Suppressor macrophage (primary cell): ENCODE data around the gene GADD45GIP1.

Experiments
- DNase-seq, 4 experiments: peaks; one replicate each; pipeline ENCODE4 v3.0.0-alpha.2; 2020 to 2022
- total RNA-seq, 17 experiments: gene quantifications; one replicate each; lab custom pipeline; 2026; ENCODE audit warnings: mixed read lengths in 6 of 17, inconsistent platforms in 3 of 17; lab: John Stamatoyannopoulos, UW

Gene GADD45GIP1
- total RNA-seq = 10.7 to 47.9 (median 22.1) reads per million in 17 experiments

DNA sequence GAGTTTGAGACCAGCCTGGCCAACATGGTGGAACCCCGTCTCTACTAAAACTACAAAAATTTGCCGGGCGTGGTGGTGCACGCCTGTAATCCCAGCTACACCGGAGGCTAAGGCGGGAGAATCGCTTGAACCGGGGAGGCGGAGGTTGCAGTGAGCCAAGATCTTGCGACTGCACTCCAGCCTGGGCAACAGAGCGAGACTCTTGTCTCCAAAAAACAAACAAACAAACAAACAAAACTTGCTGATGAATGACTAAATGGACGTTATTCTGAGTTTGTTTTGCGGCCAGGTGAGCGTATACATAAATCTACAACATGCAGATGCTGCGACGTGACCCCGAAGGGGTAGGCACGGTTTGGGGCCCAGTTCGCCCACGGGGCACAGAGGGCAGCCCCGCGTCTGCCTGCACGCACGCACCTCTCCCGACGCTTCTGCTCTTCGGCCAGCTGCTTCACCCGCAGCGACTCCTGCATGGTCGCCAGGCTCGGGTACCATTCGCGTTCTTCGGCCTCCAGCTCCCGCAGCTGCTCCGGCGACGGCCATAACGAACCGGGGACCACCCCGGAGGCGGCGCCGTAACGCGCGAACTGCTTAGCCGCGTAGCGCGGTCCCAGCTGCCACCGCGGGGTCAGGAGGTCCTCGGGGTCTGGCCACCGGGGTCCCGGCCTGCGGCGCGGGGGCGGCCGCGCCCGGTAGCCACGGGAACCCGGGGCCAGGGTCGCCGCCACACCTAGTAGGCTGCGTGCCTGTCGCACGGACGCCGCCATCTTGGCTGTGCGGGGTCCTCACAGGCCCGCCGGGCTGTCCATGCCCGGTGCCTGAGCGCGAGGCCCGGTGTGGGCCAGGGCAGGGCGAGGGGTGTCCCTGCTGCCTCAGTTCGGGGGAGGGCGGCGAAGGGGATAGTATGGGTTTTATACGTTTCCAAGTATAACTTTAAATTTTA, at the start of gene GADD45GIP1:
GADD45GIP1 (minus strand) TSS at position 778 of the 943 bp plus-strand sequence; CDS start at position 767, 11 bp downstream.
- DNase-seq = peak; percentile 84 to 93 (median 89)

DNA sequence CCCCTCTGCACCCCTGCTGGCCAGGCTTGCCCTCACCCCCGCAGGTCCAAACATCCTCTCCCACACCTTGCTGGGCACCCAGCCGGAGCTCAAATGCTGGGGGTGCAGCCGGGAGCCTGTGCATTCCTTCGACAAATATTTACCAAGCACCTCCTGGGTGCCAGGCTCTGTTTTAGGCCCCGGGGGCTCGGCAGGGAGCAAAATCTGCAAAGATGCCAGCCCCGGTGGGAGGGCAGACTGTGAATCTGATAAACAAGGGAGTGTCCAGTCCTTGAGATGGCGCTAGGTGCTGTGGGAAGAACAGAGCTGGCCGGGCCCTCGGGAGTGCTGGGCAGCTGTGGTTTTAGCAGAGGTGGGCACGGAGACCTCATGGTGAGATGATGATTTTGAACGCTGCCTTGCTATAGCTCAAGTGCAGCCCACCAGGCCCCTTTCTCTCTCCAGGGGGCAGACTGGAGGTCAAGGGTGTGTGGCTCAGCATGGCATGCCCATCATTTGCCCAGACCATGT, 48.9 kb upstream of the GADD45GIP1 start:
- no peak for DNase-seq

DNA sequence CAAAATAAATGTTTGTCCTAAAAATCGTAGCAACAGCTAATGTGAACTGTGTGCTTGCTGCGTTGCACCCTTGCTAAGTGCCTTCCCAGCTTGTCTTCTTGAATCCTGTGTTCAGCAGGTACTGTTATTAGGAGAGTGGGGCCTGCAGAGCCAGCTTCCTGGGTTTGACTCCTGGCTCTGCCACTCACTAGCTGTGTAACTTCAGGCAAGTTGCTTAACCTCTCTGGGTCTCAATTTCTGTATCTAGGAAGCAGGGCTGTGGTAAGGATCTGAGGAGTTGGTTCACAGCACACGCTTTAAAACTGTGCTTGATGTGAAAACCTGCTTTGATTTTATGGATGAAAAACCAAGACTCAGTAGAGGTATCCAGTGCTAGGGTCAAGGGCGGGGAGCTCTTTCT, 48.2 kb upstream of the GADD45GIP1 start:
- no peak for DNase-seq

DNA sequence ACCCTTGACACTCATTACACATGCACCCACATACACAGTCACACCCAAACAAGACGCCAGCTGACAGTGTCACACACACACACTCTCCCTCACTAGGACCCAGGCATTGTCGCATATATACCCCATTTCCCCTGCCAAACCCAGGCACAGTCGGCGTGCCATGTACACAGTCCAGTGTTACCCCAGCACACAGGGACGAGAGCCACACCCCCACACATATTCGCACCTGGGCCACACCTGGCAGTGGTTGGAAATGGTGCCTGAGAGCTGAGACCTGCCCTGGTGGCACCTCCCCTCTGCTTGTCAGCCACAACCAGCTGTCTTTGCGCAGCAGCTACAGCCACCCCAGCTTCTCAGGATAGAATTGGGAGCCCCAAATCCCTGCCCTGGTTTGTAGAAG, 47.2 kb upstream of the GADD45GIP1 start:
- no peak for DNase-seq

DNA sequence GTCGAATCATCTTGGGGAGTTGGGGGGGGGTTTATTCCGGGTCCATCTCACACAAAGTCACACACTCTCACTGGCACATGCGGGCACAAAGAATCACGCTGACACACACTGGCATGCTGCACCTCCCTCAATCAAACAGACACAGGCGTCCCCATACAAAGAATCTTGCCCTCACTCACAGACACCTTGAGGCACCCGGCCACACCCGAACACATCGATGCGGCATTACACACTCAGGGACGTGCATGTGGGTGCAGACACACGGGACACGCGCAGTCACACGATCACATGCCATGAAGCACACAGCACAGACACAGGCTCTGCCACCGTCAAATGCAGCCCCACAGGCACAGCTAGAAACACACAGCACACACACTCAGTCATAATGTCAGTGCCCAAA, 46.1 kb upstream of the GADD45GIP1 start:
- DNase-seq = no peak

DNA sequence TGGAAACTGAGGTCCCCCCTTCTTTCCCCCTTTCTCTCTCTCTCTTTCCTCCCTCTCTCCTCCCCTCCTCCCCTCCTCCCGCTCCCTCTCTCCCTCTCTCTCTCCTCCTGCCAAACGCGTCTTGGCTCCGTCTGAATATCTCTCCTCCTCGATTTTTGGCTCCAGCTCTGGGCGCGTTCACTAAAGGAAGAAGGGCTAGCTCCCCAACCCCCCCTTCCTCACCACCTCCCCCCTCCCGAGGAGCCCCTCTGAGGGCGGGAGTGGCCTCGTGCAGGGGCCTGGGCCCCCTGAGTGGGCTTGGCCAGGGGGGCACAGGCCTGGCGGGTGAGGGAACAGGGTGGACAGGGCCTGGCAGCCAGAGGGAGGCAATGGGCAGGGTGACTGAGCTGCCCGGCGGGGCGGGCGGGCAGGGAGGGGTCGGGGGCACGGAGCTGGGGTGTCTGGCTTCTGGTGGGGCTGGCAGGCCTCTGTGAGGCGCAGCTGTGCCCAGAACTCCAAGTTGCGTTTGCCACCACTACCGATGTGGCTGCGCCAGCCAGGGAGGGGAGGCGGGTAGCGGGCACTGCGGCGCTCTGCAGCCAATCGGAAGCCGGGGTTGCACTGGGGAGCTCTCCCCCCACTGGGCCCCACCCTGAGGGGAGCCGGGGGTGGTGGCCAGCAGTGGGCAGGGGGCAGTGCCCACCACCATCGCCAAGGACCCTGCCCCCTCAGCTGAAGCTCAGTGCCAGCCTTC, 45.3 kb upstream of the GADD45GIP1 start:
- no peak for DNase-seq

DNA sequence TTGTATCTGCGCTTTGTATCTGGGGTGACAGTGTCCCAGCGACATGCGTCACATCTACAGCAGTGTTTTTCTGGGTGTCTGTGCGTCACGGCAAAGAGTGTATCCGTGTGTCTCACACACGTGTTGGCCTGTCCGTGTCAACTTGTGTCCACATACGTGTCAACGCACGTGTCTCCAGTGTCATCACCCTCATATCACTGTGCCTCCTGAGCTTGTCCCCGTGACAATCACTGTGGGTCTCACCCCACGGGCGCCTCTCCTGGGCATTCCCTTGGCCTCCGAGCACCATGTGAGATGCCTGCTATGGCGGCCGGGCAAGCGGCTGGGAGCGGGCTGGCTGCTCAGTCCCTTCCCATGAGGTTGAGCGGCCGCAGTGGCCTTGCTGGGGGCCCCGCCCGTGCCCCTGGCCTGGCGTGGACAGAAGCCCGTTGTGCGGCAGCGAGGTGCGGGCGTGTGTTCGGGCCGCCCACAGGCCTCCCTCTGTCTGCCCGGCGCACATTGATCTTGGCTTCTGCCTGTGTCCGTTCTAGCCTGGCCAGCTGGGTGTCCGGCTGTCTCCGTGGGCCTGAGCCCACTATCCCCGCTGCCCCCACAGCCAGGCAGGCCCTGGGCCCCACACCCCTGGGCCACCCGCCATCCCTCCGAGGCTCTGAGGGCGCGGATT, 44.6 kb upstream of the GADD45GIP1 start:
- no peak for DNase-seq

DNA sequence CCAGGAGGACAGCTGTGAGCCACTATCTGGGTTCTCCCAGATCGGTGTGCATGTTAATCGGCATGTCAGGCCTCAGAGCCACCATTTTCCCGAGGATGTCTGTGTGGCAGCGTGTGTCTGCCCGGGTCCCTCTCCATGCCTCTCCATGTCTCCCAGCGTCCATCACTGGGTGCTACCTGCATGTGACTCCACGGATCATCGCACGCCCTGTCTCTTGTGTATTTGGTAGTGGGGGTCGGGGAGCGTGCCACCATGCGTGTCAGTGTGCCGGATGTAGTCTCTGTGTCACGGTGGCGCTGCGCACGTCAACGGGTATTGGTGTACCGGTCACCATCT, 44.1 kb upstream of the GADD45GIP1 start:
- DNase-seq = no peak

DNA sequence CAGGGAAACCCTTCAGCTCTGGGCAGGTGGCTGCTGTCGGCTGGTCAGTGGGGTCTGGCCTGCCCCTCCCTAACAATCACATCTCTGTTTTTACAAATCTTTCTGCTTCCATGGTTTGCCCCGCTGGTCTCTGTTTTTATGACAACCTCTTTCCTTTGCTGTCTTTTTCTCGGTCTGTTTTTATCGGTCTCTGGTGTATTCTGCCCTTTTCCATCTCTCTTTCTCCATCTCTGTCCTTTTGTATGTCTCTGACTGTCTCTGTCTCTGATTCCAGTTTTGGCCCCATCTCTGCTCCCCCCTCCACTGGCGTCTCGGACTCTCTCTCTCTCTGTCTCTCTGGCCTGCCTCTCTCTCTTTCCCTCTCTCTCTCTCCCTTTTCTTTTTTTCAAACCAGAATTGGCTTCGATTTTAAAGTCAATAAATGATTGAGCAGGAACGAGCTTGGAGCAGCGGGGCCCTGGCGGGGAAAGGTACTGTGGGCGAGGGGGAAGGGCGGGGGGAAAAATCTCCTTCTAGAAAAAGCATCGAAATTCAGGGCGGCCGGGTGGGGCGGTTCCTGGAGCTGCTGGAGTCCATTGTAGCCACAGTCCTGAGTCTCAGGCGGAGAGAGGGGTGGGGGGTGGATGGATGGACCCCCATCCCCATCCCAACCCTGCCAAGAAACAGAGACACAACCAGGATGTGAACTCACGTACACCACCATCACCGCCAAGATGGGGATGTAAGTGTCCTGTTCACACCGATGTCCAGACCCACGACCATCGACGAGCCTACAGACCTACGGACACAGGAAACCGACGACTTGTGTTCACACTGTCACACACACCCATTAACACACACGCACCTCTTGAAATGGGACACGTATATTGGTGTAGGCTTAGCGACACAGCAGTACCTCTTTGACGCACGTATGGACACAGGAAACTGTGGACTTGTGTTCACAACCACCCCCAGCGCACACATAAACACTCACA, 41.2 kb upstream of the GADD45GIP1 start:
- no peak for DNase-seq

DNA sequence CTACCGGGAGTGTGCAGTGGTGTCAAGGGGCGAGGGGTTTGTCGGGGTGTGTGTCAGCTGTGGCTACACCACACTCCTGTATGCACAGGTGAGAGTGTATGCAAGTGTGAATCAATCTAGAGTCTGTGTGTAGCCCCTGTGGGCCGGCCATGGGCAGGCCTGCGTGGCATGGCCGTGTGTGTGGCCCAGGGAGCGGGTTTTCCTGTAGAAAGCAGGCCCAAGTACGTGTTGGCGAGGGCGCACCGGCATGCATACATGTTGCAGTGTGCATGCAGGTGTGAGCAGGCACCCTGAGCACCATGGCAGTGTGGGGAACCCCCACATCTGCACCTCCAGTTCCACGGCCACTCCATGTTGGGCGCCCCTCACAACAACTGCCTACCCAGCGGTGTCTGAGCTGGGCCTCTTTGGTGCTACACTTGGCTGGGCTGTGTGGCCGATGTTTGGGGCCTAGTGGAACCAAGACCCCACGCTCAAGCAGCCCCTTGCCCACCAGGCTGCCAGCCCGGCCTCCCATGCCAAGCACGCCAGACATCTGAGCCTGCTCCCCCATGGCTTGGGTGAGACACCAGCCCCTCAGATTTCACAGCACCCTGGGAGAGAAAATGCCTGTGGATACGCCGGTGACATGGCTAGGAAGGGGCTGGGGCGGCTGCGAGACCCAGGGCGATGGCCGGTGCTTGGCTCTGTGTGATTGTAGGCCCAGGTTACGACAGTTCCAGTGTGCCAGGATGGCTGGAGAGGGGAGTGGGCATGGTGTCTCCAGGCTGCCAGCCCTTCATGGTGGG, 40.4 kb upstream of the GADD45GIP1 start:
- DNase-seq = no peak

DNA sequence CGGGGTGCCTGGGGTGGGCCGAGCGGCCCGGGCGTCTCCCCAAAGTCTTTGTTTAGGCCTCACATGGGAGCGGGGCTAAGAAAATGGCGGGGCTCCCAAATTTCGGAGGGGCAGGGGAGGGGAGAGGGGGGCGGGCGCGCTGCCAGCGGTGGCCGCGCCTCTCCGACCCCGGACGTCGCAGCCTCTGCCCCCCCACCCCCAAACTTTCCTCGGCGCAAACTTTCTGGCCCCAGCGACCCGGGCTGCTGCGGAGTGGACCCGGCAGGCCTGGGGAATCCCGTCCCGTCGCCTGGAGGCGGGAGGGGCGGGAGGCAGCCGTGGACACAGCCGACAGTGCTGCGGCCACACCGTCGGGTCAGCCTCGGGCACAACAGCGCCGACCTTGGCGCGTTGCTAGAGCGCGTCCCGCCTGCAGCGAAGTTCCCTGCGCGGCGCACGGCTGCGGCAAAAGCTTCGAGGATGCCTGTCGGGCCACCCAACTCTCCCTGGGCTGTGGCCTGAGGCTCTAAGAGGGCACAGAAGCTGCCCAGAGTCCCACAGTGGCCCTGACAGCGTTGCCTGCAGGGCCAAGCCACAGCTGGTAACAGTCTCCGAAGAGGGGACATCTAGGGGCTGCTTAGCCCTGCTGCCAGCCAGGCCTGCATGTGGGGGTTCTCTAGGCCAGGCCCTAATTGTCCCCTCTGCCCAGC, 39.5 kb upstream of the GADD45GIP1 start:
- peak in 1 of 4 experiments; percentile 21 for DNase-seq

DNA sequence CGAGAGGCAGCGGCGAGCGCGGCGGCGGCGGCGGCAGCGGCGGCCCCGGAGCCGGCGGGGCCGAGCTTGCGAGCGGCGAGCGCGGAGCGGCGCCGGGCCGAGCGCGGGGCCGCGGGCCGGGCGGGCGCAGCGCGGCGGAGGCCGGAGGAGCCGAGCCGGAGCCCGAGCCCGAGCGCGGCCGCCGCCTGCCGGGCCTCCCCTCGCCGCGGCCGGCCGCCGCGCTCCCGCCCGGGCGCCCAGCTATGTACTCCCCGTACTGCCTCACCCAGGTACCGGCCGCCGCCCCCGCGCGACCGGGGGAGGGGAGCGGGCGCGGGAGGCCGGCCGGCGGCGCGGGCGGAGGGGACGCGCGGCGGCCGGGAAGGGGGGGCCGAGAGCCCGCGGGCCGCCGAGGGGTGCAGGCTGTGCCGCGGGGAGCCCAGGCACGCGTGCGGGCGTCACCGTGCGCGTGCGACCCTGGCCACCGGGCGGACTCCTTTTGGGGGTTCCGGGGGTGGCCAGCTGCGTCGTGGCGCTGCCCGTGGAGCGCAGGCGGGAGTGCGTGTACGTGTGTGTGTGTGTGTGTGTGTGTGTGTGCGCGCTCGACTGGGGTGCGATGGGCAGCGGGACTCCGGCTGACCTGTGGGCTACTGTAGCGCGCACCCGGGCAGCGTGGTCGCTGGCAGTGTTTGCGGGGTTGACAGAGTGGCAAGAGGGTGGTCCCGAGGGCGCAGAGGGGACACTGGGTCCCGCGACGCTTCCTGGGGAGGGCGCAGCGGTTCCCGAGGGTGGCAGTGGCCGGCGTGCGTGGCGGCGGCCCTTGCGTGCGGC, 38.8 kb upstream of the GADD45GIP1 start:
- peak in 3 of 4 experiments; percentile 3 to 42 (median 37) for DNase-seq

DNA sequence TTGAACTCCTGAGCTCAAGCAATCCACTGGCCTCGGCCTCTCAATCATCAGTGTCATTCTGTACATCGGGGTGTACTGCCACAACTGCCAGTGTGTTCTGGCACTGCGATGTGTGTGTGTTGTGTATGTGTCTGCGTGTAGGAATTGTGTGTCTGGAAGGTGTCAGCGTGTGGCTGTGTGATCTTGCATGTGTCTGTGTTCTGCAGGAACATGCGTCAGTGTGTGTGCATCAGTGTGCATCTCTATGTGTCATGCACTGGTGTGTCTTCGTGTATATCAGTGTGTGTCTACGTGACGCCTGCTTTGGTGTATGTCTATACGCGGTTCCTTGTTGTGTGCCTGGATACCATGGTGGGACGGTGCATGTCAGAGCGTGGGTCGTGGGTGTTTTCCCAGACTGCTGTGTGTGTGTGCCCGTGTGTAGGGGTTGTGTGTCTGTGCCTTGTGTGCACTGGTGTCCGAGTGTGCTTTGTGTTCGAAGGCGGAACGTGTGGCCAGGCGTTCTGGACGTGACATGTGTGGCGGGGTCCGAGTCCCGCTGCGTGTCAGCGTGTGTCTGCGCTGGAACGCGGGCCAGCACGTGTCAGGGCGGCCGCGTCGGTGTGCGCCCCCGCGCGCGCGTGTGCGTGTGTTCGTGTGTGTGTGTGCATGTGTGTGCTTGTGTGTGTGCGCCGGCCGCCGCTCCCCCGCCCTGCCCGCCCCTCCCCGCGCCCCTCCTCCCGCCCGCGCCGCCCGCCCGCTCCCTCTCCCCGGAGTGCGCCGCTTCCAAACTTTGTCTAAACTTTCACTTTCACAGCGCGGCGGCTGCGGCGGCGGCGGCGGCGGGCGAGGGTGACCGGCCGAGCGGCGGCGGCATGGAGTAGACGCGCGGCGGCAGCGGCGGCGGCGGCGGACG, 37.9 kb upstream of the GADD45GIP1 start, which contains the start of gene NFIX:
NFIX (plus strand) TSS at position 775 of the 895 bp plus-strand sequence. CDS start 363 bp downstream, outside the sequence.
- peak; percentile 52 to 81 (median 66) for DNase-seq

DNA sequence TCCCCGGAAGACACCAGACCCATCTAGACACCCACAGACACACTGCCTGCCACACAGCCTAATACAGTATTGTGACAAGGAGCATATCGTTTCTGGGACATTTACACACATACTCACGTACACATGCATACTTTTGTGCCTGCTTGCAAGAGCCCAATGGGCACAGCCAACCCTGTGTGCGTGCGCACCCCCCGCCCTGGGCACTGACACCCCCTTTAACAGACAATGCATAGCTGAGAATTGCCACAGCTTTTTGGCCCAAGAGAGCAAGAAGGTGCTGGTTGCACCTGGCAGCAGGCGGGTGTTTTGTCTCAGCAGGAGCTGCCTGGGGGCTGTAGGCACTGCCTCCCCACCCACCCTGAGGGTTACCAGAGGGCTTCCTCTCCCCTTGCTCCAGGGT, 36.5 kb upstream of the GADD45GIP1 start:
- DNase-seq = no peak

DNA sequence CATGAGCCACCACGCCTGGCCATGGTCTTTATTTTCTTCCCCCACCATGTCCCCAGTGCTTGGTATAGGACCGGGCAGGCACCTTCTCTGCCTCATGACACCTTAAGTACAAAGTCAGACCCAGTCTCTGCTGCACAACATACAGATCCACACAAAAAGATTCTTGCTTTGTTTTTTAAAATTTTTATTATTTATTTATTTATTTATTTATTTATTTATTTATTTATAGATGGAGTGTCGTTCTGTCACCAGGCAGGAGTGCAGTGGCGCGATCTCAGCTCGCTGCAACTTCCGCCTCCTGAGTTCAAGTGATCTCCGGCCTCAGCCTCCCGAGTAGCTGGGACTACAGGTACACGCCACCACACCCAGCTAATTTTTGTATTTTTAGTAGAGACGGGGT, 35.7 kb upstream of the GADD45GIP1 start:
- DNase-seq = no peak

DNA sequence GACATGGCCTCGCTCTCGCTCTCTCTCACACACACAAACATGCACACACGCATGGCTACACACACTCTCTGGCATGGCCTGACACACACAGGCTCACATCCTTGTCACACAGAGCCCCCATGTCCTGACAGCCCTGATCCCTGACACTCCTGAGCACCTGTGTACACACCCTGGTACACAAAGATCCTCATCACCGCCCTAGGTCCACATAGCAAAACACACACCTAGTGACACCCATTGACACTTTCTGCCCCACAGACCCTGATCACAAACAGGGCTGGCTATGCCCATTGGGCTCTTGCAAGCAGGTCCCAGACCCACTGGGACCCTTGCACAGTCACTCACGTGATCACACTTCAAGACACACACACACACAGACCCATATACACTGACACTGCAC, 34.3 kb upstream of the GADD45GIP1 start:
- no peak for DNase-seq

DNA sequence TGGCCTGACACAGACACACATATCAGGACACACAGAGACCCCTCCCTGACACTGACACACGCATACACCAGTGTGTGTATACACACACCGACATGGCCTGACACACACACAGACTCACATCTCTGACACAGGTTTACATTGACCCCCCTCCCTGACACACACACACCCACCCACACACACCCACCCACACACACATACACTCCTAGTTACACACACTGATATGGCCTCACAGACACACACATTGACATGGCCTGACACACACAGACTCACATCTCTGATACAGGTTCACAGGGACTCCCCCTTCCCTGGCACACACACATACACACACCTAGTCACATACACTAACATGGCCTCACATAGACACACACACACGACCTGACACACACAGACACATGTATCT, 33.8 kb upstream of the GADD45GIP1 start:
- DNase-seq = no peak

DNA sequence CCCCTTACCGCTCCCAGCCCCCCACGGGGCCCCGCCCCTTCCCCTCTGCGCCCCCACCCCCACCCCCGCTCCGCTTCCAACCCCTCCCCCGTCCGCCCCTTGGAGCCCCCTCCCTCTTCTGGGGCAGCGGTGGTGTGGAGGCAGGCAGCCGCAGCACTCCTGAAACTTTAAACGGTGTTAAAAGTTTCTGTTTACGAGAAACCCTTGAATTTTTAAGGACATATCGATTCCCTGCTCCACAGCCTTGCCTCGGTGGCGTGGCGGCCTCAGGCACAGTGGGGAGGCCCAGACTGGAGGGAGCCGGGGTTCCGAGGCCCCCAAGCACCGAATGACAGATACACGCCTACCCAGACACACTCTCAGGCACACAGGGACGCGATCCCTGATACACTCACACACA, 33.4 kb upstream of the GADD45GIP1 start:
- no peak for DNase-seq
